Tibial nerve (tissue), 4 donors: Measurements from ENCODE around the gene LAMC3. TPM values are rescaled to one million over a fixed set of nuclear protein-coding genes. Genes with fewer than 3 reads are reported as not detected.

Experiments used
- DNase-seq, 2 donors: peaks; one replicate each; pipeline ENCODE4 v3.0.0-alpha.2; 2019; ENCODE audit warnings: low spot score in 2 of 2
- H3K27ac ChIP-seq, 4 donors: fragments of 200-600 bp; sonication (generic) in 3 of 4; one replicate each; pipeline ENCODE4 v1.5.1; 2017 to 2019; ENCODE audit warnings: mild to moderate bottlenecking in 1 of 4
- H3K27me3 ChIP-seq, 2 donors: fragments of 200-600 bp; sonication (generic) in 1 of 2; one replicate each; pipeline versions ENCODE4 v1.5.1 to v1.6.0; 2017 to 2019
- H3K36me3 ChIP-seq, 3 donors: fragments of 200-600 bp; sonication (generic); one replicate each; pipeline ENCODE4 v1.5.1; 2018 to 2019
- H3K4me1 ChIP-seq, 4 donors: fragments of 200-600 bp; sonication (generic) in 3 of 4; one replicate each; pipeline ENCODE4 v1.5.1; 2017 to 2019
- H3K4me3 ChIP-seq, 4 donors: fragments of 200-600 bp; sonication (generic) in 3 of 4; one replicate each; pipeline ENCODE4 v1.5.1; 2017 to 2019; ENCODE audit warnings: mild to moderate bottlenecking in 1 of 4, moderate library complexity in 1 of 4
- H3K9me3 ChIP-seq, 4 donors: fragments of 200-600 bp; sonication (generic) in 3 of 4; one replicate each; pipeline ENCODE4 v1.5.1; 2017 to 2019
- EP300 ChIP-seq, 2 donors: sonication (generic); formaldehyde crosslinking; IDR thresholded peaks; one replicate each; pipeline ENCODE4 v1.6.1; 2017; ENCODE audit warnings: antibody characterized with exemption in 2 of 2, mild to moderate bottlenecking in 1 of 2
- POLR2A ChIP-seq, 2 donors: fragments of 450-650 bp; IDR thresholded peaks; one replicate each; pipeline ENCODE4 v1.6.1; 2017; ENCODE audit warnings: antibody characterized with exemption in 2 of 2, mild to moderate bottlenecking in 2 of 2, moderate library complexity in 2 of 2
- WGBS, 2 donors: methylation state at CpG; one replicate each; pipeline ENCODE4 v1.1.5; 2018; 5-methylcytosine and 5-hydroxymethylcytosine counted together
- total RNA-seq, 4 donors: library from RNA; depleted of rRNA; stranded (reverse); fragments of >200 nt; gene quantifications; one replicate each; pipeline ENCODE4 v1.1.0, GENCODE V29; 2016
- TF ChIP-seq, protein P1 (sequence below), 5 experiments: fragments of 200-600 bp in 3 of 5; fragments of 450-650 bp in 2 of 5; sonication (generic) in 3 of 5; IDR thresholded peaks; one replicate each; pipeline ENCODE4 v1.5.1; 2016 to 2019; ENCODE audit warnings: antibody characterized with exemption in 5 of 5, mild to moderate bottlenecking in 3 of 5, moderate library complexity in 2 of 5

Gene LAMC3
- total RNA-seq, 4 donors from 2014 or later, result 0.21 to 1.6 TPM; not detected in 2

DNA sequence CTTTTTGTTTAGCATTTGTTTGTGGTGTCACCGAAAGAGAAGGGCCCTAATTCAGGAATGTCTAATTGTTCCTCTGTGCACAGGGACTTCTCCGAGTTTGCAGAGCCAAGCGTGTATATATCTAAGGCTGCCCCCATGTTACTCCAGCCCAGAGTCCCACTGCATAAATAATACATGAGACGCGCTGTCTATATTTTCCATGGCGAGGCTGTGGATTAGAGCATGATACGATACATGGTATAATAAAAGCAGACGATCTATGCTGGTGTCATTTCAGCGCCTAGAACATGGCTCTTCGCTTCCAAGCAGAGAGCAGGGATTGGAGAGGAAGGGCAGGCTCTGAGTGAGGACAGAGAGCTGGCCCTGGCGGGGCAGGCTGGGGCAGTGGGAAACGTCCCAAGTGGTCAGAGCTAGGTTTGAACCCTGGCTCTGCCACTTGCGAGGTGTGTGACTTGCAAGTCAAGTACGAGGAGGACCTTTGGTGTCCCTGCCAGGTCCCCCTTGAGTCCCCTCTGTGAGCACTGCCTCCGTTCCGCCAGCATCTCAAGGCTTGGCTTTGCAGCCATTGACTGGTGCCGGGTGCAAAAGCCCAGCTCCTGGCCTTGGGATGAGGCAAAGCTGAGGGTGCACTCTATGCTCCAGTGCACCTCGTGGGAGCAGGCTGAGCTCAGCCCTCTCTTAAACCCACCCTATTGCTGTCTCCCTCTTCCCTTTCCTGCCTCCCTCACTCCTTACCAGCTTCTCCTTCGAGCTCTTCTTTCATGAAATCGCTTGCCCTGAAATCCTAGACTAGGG is 29.2 kb upstream of the LAMC3 start:
- TF ChIP-seq, protein P1, sequence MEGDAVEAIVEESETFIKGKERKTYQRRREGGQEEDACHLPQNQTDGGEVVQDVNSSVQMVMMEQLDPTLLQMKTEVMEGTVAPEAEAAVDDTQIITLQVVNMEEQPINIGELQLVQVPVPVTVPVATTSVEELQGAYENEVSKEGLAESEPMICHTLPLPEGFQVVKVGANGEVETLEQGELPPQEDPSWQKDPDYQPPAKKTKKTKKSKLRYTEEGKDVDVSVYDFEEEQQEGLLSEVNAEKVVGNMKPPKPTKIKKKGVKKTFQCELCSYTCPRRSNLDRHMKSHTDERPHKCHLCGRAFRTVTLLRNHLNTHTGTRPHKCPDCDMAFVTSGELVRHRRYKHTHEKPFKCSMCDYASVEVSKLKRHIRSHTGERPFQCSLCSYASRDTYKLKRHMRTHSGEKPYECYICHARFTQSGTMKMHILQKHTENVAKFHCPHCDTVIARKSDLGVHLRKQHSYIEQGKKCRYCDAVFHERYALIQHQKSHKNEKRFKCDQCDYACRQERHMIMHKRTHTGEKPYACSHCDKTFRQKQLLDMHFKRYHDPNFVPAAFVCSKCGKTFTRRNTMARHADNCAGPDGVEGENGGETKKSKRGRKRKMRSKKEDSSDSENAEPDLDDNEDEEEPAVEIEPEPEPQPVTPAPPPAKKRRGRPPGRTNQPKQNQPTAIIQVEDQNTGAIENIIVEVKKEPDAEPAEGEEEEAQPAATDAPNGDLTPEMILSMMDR (IDR thresholded peaks at IDR 0.05), result no peak
- TF ChIP-seq POLR2A (IDR thresholded peaks at IDR 0.05), result no peak
- no peak for TF ChIP-seq EP300 (IDR thresholded peaks at IDR 0.05)
- Histone ChIP-seq H3K9me3 (no peaks in the 10 kb centered on the region), H3K36me3 (no peaks in the 10 kb centered on the region), H3K27ac (no peak overlapping the region), H3K4me1 (no peaks in the 10 kb centered on the region), H3K27me3 (peaks cover 0 to 32% of the 10 kb centered on the region in 2 donors), H3K4me3 (no peak overlapping the region)
- WGBS, 2 donors, result 76 to 78% methylated on average over 20 of the region's 20 CpGs
- DNase-seq, result no peak

DNA sequence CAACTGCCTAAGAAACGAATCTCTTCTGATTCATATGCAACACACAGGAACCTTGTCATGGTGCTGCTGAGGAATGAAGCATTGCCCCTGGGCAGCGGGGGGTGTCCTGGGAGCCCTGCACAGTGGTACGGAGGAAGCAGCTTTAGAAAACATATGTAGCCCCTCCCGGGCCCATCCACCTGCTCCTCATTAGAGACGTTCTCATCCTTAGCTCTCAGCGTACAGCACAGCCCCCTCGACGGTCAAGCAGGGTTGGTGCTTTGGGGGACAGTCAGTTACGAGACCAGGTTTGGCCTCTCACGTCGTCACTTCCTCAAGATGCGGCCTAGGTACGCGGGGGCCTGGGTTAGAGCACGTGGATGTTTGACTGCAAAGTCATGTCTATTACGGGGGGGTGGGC is 28.4 kb upstream of the LAMC3 start:
- H3K27me3 ChIP-seq, result peaks cover 0 to 28% of the 10 kb centered on the region in 2 donors
- no peaks in the 10 kb centered on the region for H3K36me3 ChIP-seq
- H3K4me3 ChIP-seq, result no peak overlapping the region
- 69 to 70% methylated on average over 16 of the region's 16 CpGs for WGBS, 2 donors
- DNase-seq, result no peak
- no peaks in the 10 kb centered on the region for H3K4me1 ChIP-seq
- H3K27ac ChIP-seq, result no peak overlapping the region
- no peak for TF ChIP-seq POLR2A (IDR thresholded peaks at IDR 0.05)
- TF ChIP-seq, protein P1 (IDR thresholded peaks at IDR 0.05), result no peak
- TF ChIP-seq EP300 (IDR thresholded peaks at IDR 0.05), result no peak
- no peaks in the 10 kb centered on the region for H3K9me3 ChIP-seq

DNA sequence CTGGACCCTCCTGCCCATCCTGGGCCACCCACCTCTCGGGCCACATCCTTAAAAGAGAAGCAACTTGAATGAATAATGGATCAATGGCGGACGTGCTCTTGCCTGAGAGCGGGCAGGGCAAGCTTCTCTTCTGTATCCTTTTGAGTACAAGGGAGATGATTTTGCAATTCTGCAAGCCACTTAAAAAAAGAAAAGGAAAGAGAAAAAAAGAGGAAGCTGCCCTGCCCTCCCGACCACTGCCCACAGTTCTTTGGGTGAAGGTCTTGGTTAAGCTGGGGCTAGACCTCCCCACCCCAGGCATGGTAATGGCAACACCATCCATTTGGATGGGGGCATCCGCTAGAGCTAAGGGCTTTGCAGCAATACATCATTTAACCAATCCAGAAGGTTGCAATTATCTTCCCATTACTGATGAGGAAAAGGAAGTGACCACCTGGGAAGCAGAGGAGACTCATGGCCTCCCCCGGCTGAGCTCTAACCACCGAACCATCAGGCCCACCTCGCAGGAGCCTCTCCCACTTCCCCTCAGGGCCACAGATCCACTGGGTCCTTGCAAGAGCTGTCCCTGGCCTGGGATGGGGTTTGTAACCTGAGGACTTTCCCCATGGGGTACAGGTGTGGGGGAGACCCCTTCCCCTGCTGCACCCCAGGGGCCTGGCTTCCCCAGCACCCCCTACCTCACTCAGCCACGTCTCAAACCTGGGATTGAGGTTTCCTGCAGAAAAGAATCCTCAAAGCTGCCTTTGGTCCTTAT is 27.8 kb upstream of the LAMC3 start:
- 66 to 69% methylated on average over 10 of the region's 10 CpGs for WGBS, 2 donors
- Histone ChIP-seq H3K27ac (no peak overlapping the region), H3K27me3 (peaks cover 0 to 34% of the 10 kb centered on the region in 2 donors), H3K36me3 (no peaks in the 10 kb centered on the region), H3K4me3 (no peak overlapping the region), H3K9me3 (no peaks in the 10 kb centered on the region), H3K4me1 (no peaks in the 10 kb centered on the region)
- TF ChIP-seq, protein P1 (IDR thresholded peaks at IDR 0.05), result no peak
- TF ChIP-seq EP300 (IDR thresholded peaks at IDR 0.05), result no peak
- no peak for TF ChIP-seq POLR2A (IDR thresholded peaks at IDR 0.05)
- DNase-seq, result no peak

DNA sequence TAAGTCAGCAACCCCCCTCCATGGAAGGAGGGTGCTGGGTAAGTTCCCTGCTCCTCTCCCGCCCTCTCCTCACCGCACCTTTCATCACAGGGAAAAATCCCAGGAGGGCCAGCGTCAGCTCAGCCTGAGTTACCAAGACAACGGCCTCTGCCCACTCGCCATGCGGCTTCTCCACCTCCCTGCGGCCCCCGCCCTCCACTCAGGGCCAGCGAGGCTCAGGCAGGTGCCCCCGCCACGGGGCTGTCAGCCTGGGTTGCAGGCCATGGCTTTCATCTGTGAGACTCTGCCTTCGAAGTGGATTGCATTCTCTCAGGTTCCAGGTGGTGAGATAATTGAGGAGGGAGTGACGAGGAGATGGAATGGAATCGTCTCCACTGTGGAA is 27.2 kb upstream of the LAMC3 start:
- Histone ChIP-seq H3K4me1 (no peaks in the 10 kb centered on the region), H3K9me3 (no peaks in the 10 kb centered on the region), H3K36me3 (no peaks in the 10 kb centered on the region), H3K4me3 (no peak overlapping the region), H3K27ac (no peak overlapping the region), H3K27me3 (peaks cover 0 to 40% of the 10 kb centered on the region in 2 donors)
- DNase-seq, result no peak
- TF ChIP-seq EP300 (IDR thresholded peaks at IDR 0.05), result no peak
- TF ChIP-seq POLR2A (IDR thresholded peaks at IDR 0.05), result no peak
- TF ChIP-seq, protein P1 (IDR thresholded peaks at IDR 0.05), result no peak
- WGBS, 2 donors, result 45 to 48% methylated on average over 14 of the region's 14 CpGs
